Suprapubic skin (tissue), 4 donors: ENCODE results near the gene ENDOG. TPM values are rescaled to one million over a fixed set of nuclear protein-coding genes. Genes with fewer than 3 reads are reported as not detected.
A peak's percentile ranks its signal among the peaks of the same experiment; 100 is the strongest.

ENCODE experiments used
- DNase-seq, 2 donors: peaks; one replicate each; pipeline ENCODE4 v3.0.0-alpha.2; 2019; ENCODE audit warnings: low spot score in 2 of 2
- H3K27ac ChIP-seq: fragments of 200-600 bp; sonication (generic); one replicate; pipeline ENCODE4 v1.5.1; 2019
- H3K27me3 ChIP-seq: fragments of 200-600 bp; sonication (generic); one replicate; pipeline ENCODE4 v1.5.1; 2019
- H3K36me3 ChIP-seq: fragments of 200-600 bp; sonication (generic); one replicate; pipeline ENCODE4 v1.5.1; 2019
- H3K4me1 ChIP-seq: fragments of 200-600 bp; sonication (generic); one replicate; pipeline ENCODE4 v1.5.1; 2019
- H3K4me3 ChIP-seq: fragments of 200-600 bp; sonication (generic); one replicate; pipeline ENCODE4 v1.5.1; 2019; ENCODE audit warnings: mild to moderate bottlenecking
- H3K9me3 ChIP-seq: fragments of 200-600 bp; sonication (generic); one replicate; pipeline ENCODE4 v1.5.1; 2019
- CTCF ChIP-seq, 2 donors: fragments of 200-600 bp in 1 of 2; fragments of 450-650 bp in 1 of 2; sonication (generic) in 1 of 2; IDR thresholded peaks; one replicate each; pipeline ENCODE4 v1.5.1; 2016 to 2019; ENCODE audit warnings: antibody characterized with exemption in 2 of 2, mild to moderate bottlenecking in 1 of 2, moderate library complexity in 1 of 2
- EP300 ChIP-seq: sonication (generic); formaldehyde crosslinking; IDR thresholded peaks from one replicate; pipeline ENCODE4 v1.6.1; 2017; ENCODE audit warnings: antibody characterized with exemption
- POLR2A ChIP-seq, 2 donors: fragments of 450-650 bp; IDR thresholded peaks; one replicate each; pipeline ENCODE4 v1.6.1; 2017; ENCODE audit warnings: antibody characterized with exemption in 2 of 2, mild to moderate bottlenecking in 2 of 2, moderate library complexity in 2 of 2
- POLR2AphosphoS5 ChIP-seq, 3 donors: sonication (generic); formaldehyde crosslinking; IDR thresholded peaks; one replicate each; pipeline ENCODE4 v1.6.1; 2017; ENCODE audit warnings: antibody characterized with exemption in 3 of 3
- WGBS: methylation state at CpG from one replicate; pipeline ENCODE4 v1.1.5; 2018; 5-methylcytosine and 5-hydroxymethylcytosine counted together
- total RNA-seq, 4 donors: library from RNA; depleted of rRNA; stranded (reverse); fragments of >200 nt; gene quantifications; one replicate each; pipeline ENCODE4 v1.1.0, GENCODE V29; 2016

The ENDOG gene
- total RNA-seq, result 10 to 100 TPM; 11.5 to 34.0 (median 21.6) TPM

- Histone ChIP-seq H3K36me3 (peaks cover 24% of the 10 kb centered on the region), H3K9me3 (no peaks in the 10 kb centered on the region), H3K4me1 (peaks cover 21% of the 10 kb centered on the region), H3K27me3 (no peaks in the 10 kb centered on the region), H3K27ac (peak within 1 kb of the TSS; percentile 79), H3K4me3 (peak within 1 kb of the TSS; percentile 67)
- WGBS, result 0% methylated on average over 15 of the region's 70 CpGs
- TF ChIP-seq POLR2AphosphoS5 (IDR thresholded peaks at IDR 0.05) (peak in 1 of 3 donors; percentile 59), EP300 (no peak), CTCF (IDR thresholded peaks at IDR 0.05) (peak; percentile 95 to 97), POLR2A (IDR thresholded peaks at IDR 0.05) (peak in 1 of 2 donors; percentile 42)
- peak; percentile 98 for DNase-seq
Observed at GRCh38 chr9:128818099-128818838, at the start of gene ENDOG. Gene ENDOG (plus strand): TSS chr9:128818500. CDS start chr9:128818685, 185 bp downstream.

- no peaks in the 10 kb centered on the region for H3K27me3 ChIP-seq
- H3K36me3 ChIP-seq, result no peaks in the 10 kb centered on the region
- no peak overlapping the region for H3K4me3 ChIP-seq
- no peak for DNase-seq
- 80% methylated on average over 6 of the region's 6 CpGs for WGBS
- H3K27ac ChIP-seq, result no peak overlapping the region
- no peak for TF ChIP-seq EP300
- no peak for TF ChIP-seq CTCF (IDR thresholded peaks at IDR 0.05)
- TF ChIP-seq POLR2A (IDR thresholded peaks at IDR 0.05), result no peak
- TF ChIP-seq POLR2AphosphoS5 (IDR thresholded peaks at IDR 0.05), result no peak
- H3K9me3 ChIP-seq, result no peaks in the 10 kb centered on the region
- peaks cover 29% of the 10 kb centered on the region for H3K4me1 ChIP-seq
Observed at GRCh38 chr9:128768606-128769005, 49.7 kb upstream of the ENDOG start.

GRCh38 chr9:128770286-128771030, 47.8 kb upstream of the ENDOG start:
- TF ChIP-seq POLR2AphosphoS5 (IDR thresholded peaks at IDR 0.05), result no peak
- no peak for TF ChIP-seq EP300
- no peak for TF ChIP-seq CTCF (IDR thresholded peaks at IDR 0.05)
- TF ChIP-seq POLR2A (IDR thresholded peaks at IDR 0.05), result no peak
- H3K27me3 ChIP-seq, result no peaks in the 10 kb centered on the region
- H3K36me3 ChIP-seq, result no peaks in the 10 kb centered on the region
- no peaks in the 10 kb centered on the region for H3K9me3 ChIP-seq
- no peak for DNase-seq
- peak overlapping the region; percentile 87 for H3K4me3 ChIP-seq
- H3K4me1 ChIP-seq, result peaks cover 29% of the 10 kb centered on the region
- 72% methylated on average over 11 of the region's 11 CpGs for WGBS
- peak overlapping the region; percentile 95 for H3K27ac ChIP-seq

GRCh38 chr9:128771094-128771721, 47.1 kb upstream of the ENDOG start:
- peaks cover 29% of the 10 kb centered on the region for H3K4me1 ChIP-seq
- H3K9me3 ChIP-seq, result no peaks in the 10 kb centered on the region
- no peak for DNase-seq
- H3K36me3 ChIP-seq, result no peaks in the 10 kb centered on the region
- no peak for TF ChIP-seq POLR2AphosphoS5 (IDR thresholded peaks at IDR 0.05)
- no peak for TF ChIP-seq CTCF (IDR thresholded peaks at IDR 0.05)
- TF ChIP-seq POLR2A (IDR thresholded peaks at IDR 0.05), result no peak
- no peak for TF ChIP-seq EP300
- WGBS, result 1% methylated on average over 12 of the region's 28 CpGs
- H3K27ac ChIP-seq, result peak overlapping the region; percentile 95
- H3K27me3 ChIP-seq, result no peaks in the 10 kb centered on the region
- H3K4me3 ChIP-seq, result peak overlapping the region; percentile 87
